NCI-H748 treated with DMSO at 0.1 percent for 48 hours (cell line): Measurements from ENCODE around the gene CD40.
"Not testable (repeated sequence)": the region's sequence is repeated elsewhere in the genome, so short reads cannot be mapped to it uniquely, and the experiment has no call there.

Experiments used
- DNase-seq: peaks from one replicate; lab custom pipeline; 2025; lab: John Stamatoyannopoulos, UW

Gene CD40

DNA sequence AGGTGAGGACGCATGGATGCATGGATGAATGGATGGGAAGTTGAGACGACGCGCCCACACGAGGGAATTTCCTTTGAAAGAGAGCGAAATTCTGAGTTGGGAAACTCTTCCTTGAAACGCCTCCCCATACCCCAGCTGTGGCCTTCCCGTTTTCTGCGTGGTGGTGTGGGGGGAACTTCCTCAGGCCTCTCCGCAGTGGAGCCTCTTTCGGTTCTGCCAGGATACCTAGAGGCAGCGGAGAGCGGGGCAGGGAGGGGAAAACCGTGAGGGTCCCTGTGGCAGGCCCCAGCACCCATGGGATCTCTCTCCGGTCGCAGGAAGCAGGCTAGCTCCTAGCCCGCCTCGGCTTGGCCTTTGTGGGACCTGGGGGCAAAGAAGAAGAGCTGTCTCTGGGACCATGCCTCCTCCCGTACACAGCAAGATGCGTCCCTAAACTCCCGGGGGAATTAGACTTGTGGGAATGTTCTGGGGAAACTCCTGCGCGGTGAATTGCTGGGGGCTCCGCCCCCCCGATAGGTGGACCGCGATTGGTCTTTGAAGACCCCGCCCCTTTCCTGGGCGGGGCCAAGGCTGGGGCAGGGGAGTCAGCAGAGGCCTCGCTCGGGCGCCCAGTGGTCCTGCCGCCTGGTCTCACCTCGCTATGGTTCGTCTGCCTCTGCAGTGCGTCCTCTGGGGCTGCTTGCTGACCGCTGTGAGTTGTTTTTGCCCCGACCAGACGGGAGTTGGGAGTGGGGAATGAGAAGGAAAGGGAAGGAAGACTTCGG lies at the start of gene CD40:
TSS of gene CD40 (plus strand) at position 611 of the 764 bp plus-strand sequence. CDS start at position 641, 30 bp downstream.
- no peak for DNase-seq

DNA sequence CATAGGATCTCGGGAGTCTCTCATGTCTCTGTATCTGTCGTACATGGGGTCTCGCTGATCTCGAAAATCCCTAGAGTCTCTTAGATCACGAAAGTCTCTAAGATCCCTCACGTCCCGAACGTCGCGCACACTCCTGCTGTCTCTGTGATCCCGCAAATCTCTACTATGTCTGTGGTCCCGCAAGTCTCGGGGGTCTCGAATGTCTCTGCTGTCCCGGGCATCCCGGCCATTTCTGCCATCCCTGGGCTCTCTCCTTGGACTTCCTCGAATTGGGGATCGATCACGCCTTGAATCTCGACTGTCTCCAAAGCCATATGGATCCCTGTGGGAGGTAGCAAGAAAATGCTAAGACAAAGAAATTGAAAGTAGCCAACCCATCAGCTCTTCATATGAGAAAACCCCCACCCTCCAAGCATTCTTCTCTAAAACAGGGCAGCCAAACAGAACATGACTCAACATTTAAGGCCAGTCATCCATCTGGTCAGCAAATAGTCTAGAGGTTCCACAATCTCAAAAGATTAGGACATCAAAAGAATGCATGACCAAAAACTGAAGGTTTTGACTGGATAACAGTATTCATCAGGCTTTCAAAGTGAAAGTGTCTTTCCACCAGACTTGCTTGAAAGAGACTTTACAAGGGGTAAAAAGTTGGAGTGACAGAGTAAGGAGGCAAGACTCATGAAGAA lies 47.8 kb upstream of the CD40 start:
- no peak for DNase-seq

DNA sequence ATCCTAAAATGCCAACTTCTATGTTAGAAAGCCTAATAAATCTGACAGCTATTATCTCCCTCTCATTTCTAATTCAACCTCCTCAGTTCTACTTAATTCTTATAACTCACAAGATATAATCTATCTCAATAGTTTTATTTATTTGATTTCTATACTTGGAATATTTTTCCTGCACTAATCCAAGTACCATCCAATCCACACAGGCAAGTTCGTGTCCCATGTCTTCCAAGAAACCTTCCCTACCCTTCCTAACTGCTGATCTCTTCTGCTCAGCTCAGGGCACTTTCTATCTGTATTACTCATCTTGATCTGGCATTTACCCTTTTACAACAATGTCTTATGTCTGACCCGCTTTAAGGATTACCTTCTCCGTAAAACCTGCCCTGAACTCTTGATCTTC lies 46.5 kb upstream of the CD40 start:
- DNase-seq, result no peak

DNA sequence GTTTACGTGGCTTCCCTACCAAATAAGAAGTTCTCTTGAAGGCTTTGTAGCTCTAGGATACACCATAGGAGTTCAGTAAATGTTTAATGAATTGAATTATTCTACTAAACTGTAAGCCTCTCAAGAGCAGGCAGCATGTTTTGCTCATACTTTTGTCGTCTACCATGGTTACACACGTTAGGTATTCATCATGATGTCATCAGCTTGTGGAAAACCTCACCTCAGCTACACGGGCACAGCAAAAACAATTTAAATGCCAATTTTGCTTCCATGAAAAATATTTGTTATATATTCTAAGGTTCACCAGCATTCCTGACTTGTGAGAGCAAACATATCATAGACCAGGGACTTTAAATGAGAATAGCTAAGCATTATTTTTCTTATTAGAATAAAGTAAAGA lies 45.1 kb upstream of the CD40 start:
- no peak for DNase-seq

DNA sequence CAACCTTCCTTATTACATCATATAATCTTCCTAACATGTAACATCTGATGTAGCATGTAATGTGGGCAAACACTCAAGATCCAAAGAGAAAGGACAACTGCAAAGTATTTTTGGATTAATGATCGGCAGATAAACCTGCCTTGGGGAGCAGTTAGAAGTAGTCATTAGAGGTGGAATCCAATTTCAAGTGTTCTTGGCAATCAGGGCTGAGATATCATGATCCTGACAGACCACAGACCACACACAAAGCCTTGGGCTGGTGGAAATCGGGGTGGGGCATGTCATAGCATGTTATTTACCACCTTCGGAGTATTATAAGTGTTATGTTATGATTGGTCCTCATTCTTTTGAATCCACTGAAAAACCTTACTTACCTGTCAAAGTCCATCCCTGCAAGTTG lies 44.7 kb upstream of the CD40 start:
- no peak for DNase-seq

DNA sequence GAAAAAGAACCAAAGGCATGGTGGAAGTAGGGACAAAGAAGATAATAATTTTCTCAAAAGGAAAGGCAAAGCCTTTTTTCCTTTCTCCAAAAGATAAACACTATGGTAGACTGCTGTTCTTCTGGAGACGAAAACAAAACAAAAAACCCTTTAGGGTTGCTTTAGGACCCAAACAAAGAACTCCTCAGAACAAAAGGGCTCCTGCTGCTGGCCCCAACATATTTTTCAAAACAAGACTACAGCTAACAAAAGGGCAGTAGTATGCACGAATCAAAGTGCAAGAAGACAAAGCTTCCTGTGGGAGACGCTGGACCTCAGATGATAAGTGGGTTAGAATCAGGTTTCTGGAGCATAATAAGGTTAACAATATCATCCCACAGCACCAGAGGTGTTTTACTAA lies 44.1 kb upstream of the CD40 start:
- DNase-seq, result no peak

DNA sequence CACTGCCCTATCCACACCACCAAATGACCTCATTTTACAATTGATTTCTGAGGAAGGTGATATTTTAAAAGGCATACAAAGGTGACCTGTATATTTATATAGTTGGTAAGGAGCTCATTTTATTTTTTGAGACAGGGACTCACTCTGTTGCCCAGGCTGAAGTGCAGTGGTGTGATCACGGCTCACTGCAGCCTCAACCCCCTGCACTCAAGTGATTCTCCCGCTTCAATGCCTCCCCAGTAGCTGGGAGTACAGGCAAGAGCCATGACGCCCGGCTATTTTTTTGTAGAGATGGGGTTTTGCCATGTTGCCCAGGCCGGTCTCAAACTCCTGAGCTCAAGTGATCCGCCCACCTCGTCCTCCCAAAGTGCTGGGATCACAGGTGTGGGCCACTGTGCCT lies 41.3 kb upstream of the CD40 start:
- no peak for DNase-seq

DNA sequence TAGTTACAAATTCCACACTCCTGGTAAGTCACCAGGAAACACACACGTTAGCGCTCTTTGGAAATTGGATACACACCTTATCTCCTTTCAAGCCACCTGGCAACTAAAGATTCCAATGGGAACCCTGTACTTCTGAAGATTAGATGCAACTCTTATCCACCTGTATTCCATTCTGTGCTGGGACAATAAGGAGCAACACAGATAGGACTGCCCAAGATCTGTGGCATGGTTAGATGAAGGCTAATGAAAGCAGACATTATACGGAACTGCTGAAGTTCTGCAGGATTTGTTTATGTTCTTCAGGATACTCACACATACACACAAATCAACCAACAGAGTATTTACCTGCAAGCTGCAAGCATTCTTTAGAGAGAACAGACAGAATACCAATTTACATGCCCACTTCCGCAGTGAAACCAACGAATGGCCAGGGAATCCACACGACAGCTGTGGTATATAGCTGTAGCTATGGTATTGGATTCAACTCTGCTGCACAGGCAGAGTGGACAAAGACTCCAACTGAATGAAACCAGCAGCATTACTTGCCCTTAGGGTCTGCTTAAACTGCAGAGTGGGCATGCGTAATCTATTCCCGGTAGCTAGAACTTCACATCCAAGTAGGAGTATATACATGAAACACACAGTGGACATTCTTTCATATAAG lies 40.3 kb upstream of the CD40 start:
- no peak for DNase-seq

DNA sequence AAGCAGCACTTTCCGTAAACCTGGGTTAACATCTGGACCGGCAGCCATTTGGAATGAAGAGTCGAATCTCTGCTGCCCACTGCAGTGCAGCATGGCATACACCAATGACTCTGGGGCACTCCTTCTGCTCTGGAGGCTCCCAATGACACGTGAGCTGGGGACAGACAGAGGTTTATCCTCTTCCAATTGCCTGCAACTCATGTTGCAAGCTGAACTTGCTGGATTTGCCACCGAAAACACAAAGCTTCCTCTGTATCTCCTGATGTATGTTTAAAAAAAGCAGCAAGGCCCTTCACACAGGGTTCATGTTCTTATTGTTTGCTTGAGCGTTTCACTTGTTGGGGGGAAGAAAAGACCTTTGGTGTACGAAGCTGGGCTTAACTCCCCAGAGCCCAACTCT lies 39.2 kb upstream of the CD40 start:
- DNase-seq, result no peak

DNA sequence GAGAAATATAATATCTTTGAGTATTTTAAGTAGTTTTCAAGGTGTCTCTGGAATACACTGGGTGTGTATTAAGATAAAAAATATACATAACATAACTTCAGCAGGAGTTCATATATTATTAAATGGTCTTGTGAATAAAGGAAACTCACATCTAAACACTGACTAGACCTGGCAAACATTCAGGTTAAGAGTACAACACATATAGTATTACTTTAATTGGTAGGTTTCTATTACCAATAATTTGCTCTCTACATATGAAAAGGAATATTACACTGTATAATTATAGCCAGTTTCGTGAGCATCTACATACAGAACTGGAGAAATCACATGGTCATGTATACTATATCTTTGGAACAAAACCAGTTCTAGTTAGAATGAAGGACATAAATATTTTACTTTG lies 37.0 kb upstream of the CD40 start:
- DNase-seq, result no peak

DNA sequence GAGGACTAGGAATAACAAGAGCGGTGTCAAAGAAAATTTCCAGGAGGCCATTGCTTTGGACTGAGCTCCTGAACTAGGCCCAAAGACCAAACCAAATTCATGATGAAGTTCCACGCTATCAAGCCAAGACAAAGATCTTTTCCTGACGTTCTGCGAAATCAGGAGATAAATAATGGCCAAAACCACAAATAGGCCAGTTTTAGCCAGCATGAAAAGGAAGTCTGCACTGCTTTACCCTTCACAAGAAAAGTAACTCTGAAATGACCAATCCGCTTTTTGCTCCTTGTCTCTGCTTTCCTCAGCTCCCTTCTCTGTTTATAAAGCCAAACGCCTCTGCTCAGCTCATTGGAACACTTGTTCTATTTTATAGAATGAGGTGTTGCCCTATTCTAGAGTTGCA lies 35.0 kb upstream of the CD40 start:
- no peak for DNase-seq

DNA sequence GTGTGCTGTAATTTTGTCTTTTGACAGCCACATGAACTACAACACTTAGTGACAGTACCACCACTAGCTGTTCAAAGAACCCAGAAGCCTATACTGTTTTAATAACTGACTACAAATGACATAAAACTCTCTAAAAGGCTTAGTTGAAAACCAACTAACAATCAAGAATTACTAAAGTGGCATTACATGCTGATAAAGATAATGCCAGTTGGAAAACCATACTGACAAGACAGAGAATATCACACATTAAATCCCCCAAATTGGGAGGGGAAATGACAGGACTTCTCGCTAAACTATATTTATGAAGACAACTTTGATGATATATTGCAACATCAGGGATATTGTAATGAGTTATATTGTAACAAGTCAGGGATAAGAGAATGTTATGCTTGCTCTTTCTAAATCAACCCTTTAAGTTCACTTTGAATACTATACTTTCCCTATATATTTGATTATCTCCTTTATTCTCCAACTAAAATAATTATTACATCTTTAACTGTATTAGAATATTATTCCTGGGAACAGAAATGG lies 34.5 kb upstream of the CD40 start:
- no peak for DNase-seq

DNA sequence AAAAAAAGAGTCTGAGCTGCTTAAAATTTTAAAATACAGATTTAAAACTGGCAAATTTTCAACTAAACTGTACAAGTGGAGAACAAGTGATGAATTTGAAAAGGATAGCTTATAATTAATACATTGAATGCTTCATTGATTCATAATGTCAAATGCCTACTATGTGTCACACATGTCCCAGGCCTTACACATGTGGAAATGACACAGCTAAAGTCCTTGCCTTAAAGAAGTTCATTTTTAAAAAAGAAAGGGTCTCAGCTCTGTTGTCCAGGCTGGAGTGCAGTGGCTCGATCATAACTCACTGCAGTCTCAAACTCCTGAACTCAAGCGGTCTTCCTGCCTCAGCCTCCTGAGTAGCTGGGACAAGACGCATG lies 33.3 kb upstream of the CD40 start:
- DNase-seq, result no peak

DNA sequence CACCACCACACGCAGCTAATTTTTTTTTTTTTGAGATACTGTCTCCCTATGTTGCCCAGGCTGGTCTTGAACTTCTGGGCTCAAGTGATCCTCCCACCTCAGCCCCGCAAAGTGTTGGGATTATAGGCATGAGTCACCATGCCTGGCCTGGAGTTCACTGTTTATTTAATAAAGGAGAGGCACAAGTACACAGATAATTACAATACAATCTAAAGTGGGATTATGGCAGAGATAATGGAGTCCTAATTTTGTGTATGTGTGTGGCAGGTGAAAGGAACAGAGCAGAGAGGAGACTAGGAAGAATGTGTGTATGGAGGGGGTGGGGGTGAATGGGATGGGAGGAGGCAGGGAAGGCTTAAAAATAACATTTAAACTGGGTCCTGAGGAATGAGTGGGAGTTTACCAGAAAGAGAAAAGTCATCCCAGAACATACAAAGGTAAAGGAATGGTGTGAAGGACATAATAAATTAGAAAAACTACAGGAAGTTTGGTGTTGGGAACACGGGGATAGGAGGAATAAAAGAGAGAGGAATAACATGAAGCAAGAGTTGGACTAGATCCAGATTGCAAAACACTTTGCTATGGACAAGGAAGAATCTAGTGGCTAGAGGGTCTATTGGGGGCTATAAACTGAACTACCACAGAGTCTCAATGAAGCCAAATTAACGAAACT lies 32.8 kb upstream of the CD40 start:
- peak; percentile 79 for DNase-seq

DNA sequence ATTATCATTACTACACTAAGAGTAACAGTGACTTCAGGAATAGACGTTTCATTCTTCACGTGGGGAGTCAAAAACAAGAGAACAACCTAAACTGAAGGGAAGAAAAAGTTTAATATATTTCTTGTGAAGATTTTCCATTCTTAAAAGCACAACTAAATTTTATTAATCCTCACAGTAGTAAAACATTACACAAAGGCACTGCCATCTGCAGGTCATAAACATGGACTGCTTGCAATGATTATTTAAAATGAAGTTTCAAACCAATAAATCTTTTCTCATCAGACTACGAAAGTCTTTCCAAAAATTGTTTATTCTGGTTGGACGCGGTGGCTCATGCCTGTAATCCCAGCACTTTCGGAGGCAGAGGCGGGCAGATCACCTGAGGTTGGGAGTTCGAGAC lies 31.0 kb upstream of the CD40 start:
- DNase-seq, result no peak

DNA sequence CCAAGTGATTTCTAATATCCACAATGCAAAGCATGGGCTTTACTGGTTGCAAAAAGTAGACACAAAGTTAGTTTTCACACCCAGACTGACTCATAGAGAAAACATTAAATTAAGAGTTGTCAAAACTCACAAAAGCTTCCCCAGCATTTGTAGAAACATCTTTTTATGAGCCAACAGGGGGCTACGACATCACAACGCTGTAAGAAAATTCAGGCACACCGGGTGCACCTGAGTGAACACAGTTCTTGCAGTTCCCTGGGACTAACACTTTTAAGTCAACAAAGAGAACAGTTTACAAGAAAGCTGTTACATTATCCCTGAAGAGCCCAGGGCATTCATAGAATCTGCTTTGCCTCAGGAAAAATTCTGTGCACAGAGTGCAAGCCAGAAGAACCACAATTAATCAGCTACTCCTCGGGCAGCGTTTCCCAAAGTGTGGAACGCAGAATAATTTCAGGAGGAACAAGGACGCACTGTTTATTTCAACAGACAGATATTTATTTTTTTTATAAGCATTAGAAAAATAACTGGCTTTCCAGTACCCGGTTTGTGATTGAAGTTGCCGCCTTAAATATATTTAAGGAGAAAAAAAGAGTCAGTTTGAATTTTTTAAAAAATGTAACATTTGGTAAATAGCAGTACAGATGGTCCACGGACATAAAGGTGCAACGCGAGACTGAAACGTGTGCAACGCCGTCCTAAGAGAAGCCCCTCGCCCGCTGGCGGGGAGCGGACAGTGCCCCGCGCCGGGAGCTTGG lies 29.5 kb upstream of the CD40 start:
- DNase-seq, result no peak

DNA sequence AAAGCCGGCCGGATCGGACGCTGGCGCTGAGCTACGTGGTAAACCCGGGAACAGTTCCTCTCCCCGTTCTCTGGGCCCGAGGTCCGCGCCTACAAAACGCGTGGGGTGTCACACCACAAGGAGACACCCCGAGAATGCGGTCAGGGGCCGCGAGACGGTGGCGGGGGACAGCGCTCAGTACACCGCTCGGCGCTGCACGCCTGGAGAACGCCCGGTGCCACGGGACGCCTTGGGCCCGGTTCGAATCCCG lies 29.0 kb upstream of the CD40 start:
- no peak for DNase-seq

DNA sequence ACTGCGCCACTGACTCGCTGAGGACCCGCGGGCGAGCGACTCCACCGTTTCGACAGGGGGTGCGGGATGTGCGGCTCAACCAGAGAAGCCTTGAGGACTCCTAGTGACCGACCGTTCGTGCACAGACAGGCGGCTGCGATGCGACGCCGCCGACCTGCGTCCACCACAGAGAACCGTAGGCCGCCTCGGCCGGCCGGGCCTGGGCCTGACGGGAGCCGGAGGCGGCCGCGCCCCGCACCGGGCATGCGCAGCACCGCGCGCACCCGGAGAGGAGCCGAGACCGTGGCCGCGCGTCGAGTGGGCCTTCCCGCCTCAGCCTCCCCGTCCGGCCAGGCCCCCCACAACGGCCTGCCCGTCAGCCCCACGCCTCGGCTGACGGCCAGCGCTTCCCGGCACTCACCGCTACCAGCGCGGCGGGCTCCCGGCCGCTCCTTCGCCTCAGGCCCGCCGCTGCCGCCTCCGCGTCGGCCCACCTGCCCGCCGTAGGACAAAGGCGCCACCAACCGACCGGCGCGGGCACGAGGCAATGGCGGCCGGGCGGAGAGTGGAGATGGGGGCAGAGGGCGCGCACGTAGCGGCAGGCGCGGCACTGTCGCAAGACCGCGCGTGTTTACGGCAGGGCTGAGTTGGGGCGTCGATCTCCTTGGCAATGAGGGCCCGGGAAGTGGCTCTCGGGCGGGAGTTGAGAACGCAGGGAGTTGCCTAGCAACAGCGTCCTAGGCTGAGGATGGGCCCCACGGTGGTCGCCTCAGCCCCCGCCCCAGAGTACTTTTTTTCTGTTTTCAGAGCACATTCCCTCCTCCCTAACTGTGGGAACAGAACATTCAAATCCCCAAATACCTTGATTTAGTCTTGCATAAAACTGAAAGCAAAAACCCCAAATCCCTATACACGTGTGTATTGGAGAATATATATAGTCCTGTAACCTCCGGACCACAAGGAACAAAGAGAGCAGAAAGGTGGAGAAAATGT lies 28.4 kb upstream of the CD40 start, which contains the start of gene NCOA5:
TSS of gene NCOA5 (minus strand) at position 546 of the 972 bp plus-strand sequence. CDS start 10,538 bp downstream, outside the sequence.
- DNase-seq, result peak; percentile 85

DNA sequence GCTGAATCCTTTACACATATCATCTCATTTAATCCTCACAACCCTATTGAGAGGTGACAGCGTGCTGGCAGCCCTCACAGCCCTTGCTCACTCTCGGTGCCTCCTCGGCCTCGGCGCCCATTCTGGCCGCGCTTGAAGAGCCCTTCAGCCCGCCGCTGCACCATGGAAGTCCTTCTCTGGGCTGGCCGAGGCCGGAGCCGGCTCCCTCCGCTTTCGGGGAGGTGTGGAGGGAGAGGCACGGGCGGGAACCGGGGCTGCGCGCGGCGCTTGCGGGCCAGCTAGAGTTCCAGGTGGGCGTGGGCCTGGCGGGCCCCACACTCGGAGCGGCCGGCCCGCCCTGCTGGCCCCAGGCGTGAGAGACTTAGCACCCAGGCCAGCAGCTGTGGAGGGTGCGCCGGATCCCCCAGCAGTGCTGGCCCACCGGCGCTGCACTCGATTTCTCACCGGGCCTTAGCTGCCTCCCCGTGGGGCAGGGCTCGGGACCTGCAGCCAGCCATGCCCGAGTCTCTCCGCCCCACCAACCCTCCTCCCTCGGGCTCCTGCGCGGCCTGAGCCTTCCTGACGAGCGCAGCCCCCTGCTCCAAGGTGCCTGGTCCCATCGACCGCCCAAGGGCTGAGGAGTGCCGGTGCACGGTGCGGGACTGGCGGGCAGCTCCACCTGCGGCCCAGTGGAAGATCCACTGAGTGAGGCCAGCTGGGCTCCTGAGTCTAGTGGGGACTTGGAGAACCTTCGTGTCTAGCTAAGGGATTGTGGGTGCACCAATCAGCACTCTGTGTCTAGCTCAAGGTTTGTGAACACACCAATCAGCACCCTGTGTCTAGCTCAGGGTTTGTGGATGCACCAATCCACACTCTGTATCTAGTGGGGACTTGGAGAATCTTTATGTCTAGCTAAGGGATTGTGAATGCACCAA lies 26.2 kb upstream of the CD40 start:
- not testable (repeated sequence) for DNase-seq

DNA sequence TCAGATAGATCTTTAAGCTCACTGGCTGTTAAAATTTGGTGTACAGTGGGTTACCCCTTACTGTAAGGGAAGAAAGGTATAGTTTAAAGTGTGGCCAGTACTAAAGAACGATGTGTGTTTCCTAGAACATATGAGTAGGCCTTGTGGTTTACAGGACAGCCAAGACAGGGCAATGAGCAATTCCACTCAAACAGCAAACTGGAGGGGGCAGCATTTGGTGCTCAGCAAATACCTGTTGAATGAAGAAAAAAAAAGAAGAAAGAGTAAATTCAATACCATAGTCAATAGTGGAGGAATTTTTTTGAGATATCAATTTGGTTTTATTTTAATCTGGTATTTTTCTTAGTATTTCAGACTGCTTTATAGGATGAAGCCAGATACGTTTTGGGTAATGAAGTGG lies 24.6 kb upstream of the CD40 start:
- DNase-seq, result no peak
